Psoas muscle (tissue), 8 donors: ENCODE results near the gene LOXL4. TPM values are rescaled to one million over a fixed set of nuclear protein-coding genes. Genes with fewer than 3 reads are reported as not detected.

Source experiments
- ATAC-seq, 4 donors: fragments of 200-7000 bp; cut with Tn5 transposase; one replicate each; pipeline ENCODE4 v1.9.1; 2020; ENCODE audit warnings: moderate library complexity in 3 of 4, mild to moderate bottlenecking in 2 of 4
- DNase-seq, 2 donors: peaks; one replicate each; pipeline ENCODE4 v3.0.0-alpha.2; 2020
- H3K27ac ChIP-seq: fragments of 200-600 bp; one replicate; pipeline ENCODE4 v1.8.0; 2022
- H3K27me3 ChIP-seq, 3 donors: fragments of 200-600 bp in 1 of 3; one replicate each; pipeline versions ENCODE4 v1.6.1 to v1.8.0; 2013 to 2022; ENCODE audit warnings: low read length in 2 of 3, mild to moderate bottlenecking in 2 of 3, moderate library complexity in 1 of 3; ENCODE audit not compliant: insufficient read depth in 3 of 3
- H3K36me3 ChIP-seq, 2 donors: fragments of 200-600 bp in 1 of 2; one replicate each; pipeline versions ENCODE4 v1.6.1 to v1.8.0; 2013 to 2022; ENCODE audit warnings: low read depth in 1 of 2, mild to moderate bottlenecking in 1 of 2, moderate library complexity in 1 of 2; ENCODE audit not compliant: insufficient read depth in 1 of 2
- H3K4me1 ChIP-seq: fragments of 200-600 bp; one replicate; pipeline ENCODE4 v1.8.0; 2022
- H3K4me3 ChIP-seq: fragments of 200-600 bp; one replicate; pipeline ENCODE4 v1.8.0; 2022; ENCODE audit warnings: mild to moderate bottlenecking
- H3K9me3 ChIP-seq: fragments of 200-600 bp; one replicate; pipeline ENCODE4 v1.8.0; 2022
- WGBS, 3 donors: extraction: QIAGEN DNeasy Blood & Tissue Kit; methylation state at CpG; one replicate each; pipeline versions ENCODE4 v1.1.6 to v1.1.7; 2013; 5-methylcytosine and 5-hydroxymethylcytosine counted together
- intact Hi-C, 2 donors: fragments of 100-400 bp; cut with DNase I; formaldehyde crosslinking; loops; one replicate each; pipeline versions ENCODE4 v1.11.0 to v1.14.2; 2022
- polyA plus RNA-seq, 3 donors: library from polyadenylated mRNA; stranded (reverse); fragments of 200-250 nt; gene quantifications; one replicate each; pipeline ENCODE4 v1.2.3, GENCODE V29; 2013
- total RNA-seq, 4 donors: library from RNA; stranded (reverse); fragmentation: NEBNext Ultra II Directional in 2 of 4; extraction: Animal tissue kit (Norgen Biotek cat#: 25700) in 2 of 4; gene quantifications; one replicate each; pipeline versions ENCODE4 v1.2.1 to v1.2.4, GENCODE V29; 2021 to 2023
- TF ChIP-seq, protein P1 (sequence below): fragments of 200-600 bp; IDR thresholded peaks from one replicate; pipeline ENCODE4 v1.8.0; 2022; ENCODE audit warnings: antibody characterized with exemption
- donor health status: healthy with polysubstance abuse.
- donor health status: DM: no; HTN: no; CAD: no; lungs with moderate emphysema.
- donor health status: Bipolar disorder and iron deficiency.
- donor health status: healthy.
- donor health status: DM: yes; HTN: yes; CAD: no.
- donor health status: DM: no; HTN: no; CAD: no.
- donor health status: DM: no; HTN: no; CAD: no.
- donor health status: DM: yes; HTN: yes; CAD: no.

Gene LOXL4
- total and polyA plus RNA-seq, 7 donors: 2.9 to 26.3 (median 7.4) TPM

DNA sequence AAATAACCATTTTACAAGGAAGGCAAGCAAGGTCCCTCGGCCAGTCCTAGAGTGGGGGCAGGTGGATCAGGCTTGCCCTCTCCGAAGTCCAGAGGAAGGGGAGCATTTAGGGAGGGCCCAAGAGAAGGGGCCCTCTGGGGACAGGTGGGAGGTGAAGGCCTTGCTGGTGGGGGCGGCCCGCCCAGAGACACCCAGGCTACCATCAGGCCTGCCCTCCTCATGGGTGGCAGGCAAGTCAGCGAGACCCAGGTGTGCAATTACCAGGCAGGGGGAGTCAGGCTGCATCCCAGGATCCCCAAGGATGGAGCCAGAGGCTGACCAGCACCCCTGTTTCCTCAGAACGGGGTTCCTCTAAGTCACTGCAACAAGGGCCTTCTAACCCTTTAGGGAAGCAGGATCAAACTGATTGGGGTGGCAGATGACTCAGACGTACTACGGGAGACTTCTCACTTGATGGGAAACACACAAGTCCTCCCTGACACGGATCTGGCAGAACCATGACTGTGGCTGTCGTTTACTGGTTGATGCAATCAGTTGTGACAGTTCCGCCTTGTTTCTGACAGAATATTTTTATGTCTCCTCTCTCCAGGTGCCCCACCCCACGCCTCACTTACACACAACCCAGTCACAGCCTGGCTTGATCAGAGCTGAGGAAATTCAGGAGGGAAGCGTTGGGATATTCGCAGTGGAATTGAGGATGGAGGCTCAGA lies 8.2 kb downstream of the LOXL4 start:
- DNase-seq (no peak), ATAC-seq (no peak)
- H3K27me3 ChIP-seq: no peaks in the 10 kb centered on the region
- H3K36me3 ChIP-seq: peaks cover 0 to 35% of the 10 kb centered on the region in 2 donors
- WGBS, 3 donors: 75 to 79% (median 77%) methylated on average over 14 of the region's 14 CpGs
- intact Hi-C loops: loop anchor here (5.0 to 10.0 kb wide), 3 partner anchors 48 to 405 kb away; no protein-coding TSS in a partner anchor
- H3K9me3 ChIP-seq: no peaks in the 10 kb centered on the region
- H3K4me3 ChIP-seq: no peak overlapping the region
- peaks cover 9% of the 10 kb centered on the region for H3K4me1 ChIP-seq
- TF ChIP-seq, protein P1, sequence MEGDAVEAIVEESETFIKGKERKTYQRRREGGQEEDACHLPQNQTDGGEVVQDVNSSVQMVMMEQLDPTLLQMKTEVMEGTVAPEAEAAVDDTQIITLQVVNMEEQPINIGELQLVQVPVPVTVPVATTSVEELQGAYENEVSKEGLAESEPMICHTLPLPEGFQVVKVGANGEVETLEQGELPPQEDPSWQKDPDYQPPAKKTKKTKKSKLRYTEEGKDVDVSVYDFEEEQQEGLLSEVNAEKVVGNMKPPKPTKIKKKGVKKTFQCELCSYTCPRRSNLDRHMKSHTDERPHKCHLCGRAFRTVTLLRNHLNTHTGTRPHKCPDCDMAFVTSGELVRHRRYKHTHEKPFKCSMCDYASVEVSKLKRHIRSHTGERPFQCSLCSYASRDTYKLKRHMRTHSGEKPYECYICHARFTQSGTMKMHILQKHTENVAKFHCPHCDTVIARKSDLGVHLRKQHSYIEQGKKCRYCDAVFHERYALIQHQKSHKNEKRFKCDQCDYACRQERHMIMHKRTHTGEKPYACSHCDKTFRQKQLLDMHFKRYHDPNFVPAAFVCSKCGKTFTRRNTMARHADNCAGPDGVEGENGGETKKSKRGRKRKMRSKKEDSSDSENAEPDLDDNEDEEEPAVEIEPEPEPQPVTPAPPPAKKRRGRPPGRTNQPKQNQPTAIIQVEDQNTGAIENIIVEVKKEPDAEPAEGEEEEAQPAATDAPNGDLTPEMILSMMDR: no peak
- no peak overlapping the region for H3K27ac ChIP-seq

GRCh38 chr10:98258683-98259454 lies 9.1 kb downstream of the LOXL4 start:
- WGBS, 3 donors: 75 to 80% (median 76%) methylated on average over 13 of the region's 13 CpGs
- DNase-seq: no peak
- intact Hi-C loops: loop anchor here in 1 of 2 donors (10.0 kb wide), 1 partner anchor 406 kb away; no protein-coding TSS in a partner anchor
- Histone ChIP-seq H3K27me3 (no peaks in the 10 kb centered on the region), H3K36me3 (peaks cover 0 to 35% of the 10 kb centered on the region in 2 donors), H3K9me3 (no peaks in the 10 kb centered on the region), H3K4me1 (peaks cover 9% of the 10 kb centered on the region), H3K27ac (no peak overlapping the region), H3K4me3 (no peak overlapping the region)
- ATAC-seq: peak in 1 of 4 donors; percentile 6
- TF ChIP-seq, protein P1: no peak

DNA sequence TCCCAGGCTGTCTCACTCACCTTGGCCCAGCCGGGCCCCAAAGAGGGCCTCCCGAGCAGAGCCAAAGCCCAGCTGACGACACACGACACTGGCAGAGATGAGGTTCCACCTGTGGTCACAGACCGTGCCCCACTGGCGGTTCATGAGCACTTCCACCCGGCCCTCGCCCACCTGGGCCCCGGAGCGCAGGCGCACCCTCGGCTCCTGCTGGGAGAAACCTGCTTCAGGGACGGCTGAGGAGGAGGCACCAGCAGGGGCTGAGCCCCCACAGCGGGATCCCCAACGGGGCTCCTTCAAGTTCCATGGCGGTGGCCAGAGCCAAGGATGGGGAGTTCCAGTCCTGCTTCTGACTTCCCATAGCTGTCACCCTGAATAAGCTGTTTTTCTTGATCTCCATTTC lies 10.0 kb downstream of the LOXL4 start:
- peaks cover 0 to 41% of the 10 kb centered on the region in 2 donors for H3K36me3 ChIP-seq
- DNase-seq: no peak
- intact Hi-C loops: loop anchor here in 1 of 2 donors (10.0 kb wide), 1 partner anchor 407 kb away; no protein-coding TSS in a partner anchor
- H3K27me3 ChIP-seq: no peaks in the 10 kb centered on the region
- TF ChIP-seq, protein P1: no peak
- 91 to 92% (median 91%) methylated on average over 12 to 16 of the region's 16 CpGs for WGBS, 3 donors
- no peak overlapping the region for H3K4me3 ChIP-seq
- no peaks in the 10 kb centered on the region for H3K9me3 ChIP-seq
- H3K4me1 ChIP-seq: peaks cover 8% of the 10 kb centered on the region
- no peak for ATAC-seq
- no peak overlapping the region for H3K27ac ChIP-seq

DNA sequence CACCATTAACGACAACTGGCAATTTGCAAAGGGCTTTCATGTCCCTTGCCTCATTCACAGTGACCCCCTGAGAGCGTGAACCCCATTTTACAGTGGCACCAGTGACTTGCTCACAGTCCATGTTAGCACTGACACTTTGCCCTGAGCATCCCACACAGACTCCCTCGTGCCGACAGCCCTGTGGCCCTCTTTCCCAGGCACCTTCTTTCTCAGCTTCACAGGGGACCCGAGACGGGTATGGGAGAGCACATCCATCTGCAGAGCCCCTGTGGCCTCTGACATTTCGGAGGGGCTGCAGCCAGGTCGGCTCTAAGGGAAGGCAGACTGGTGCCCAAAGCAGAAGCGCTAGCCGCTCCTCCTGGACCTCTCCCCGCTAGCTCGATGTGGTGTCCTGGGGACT lies 10.8 kb downstream of the LOXL4 start:
- ATAC-seq (no peak), DNase-seq (no peak)
- Histone ChIP-seq H3K4me1 (peaks cover 5% of the 10 kb centered on the region), H3K9me3 (no peaks in the 10 kb centered on the region), H3K27ac (no peak overlapping the region), H3K27me3 (no peaks in the 10 kb centered on the region), H3K4me3 (no peak overlapping the region), H3K36me3 (peaks cover 0 to 48% of the 10 kb centered on the region in 2 donors)
- TF ChIP-seq, protein P1: no peak
- WGBS, 3 donors: 91 to 95% (median 94%) methylated on average over 12 of the region's 12 CpGs
- intact Hi-C loops: loop anchor here in 1 of 2 donors (10.0 kb wide), 1 partner anchor 408 kb away; no protein-coding TSS in a partner anchor
